Stimulated activated CD4-positive, alpha-beta T cell treated with anti-CD3 and anti-CD28 coated beads, Interleukin-2, amount 100 ng/mL, for 48 hours (primary cell): Measurements from ENCODE around the gene ZNF565.
"Not testable (repeated sequence)": the region's sequence is repeated elsewhere in the genome, so short reads cannot be mapped to it uniquely, and the experiment has no call there.

Source experiments
- DNase-seq, 2 donors: peaks; one replicate each; pipeline ENCODE4 v3.0.0-alpha.2; 2020

Gene ZNF565

DNA sequence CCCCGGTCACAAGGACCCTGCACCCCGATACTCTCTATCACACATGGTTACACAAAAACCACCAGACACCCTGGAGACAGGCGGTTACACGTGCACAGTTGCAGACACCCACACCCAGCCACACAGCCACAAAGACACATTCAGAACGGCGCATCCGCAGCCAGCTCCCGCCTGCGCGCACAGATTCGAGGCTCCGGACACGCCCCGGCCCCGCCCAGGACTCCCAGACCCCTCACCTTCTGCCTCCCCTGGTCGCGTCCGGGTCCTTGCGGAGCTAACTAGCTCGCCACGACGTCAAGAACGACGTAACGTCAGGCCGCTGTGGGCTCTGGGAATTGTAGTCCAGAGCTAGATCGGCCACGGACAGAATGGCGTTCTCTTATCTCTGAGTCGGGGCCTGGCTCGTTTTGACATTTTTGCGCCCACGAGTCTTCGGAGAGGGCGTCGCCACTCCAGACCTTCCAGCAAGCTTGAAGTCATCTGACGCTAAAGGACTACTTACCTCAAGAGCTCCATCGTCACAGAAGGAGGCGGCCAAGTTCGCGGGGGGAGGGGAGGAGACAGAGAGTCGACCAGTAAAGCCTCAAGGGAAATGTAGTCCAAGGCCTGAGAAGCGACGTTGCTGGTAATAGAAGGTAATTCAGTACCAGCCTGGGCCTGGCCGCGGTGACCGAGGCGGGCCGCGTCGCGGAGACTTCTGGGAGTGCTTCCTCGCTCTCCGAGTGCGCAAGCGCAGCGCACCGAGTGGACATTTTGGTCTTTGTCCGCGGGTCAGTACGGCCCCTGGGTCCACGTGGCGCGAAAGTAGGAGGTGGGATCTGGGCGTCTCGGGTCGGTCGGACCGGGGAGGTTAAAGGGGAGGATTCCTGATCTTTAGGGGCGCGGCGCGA, at the start of gene ZNF565, which contains the start of gene ZNF146:
ZNF565 (minus strand) TSS at position 280 of the 890 bp plus-strand sequence. CDS start 12,680 bp downstream, outside the sequence.
ZNF146 (plus strand) TSS at position 721 of the 890 bp plus-strand sequence. CDS start 21,335 bp downstream, outside the sequence.
- peak; percentile 93 for DNase-seq

- DNase-seq = no peak
Observed at GRCh38 chr19:36259211-36259610, 44.7 kb upstream of the ZNF565 start.

DNA sequence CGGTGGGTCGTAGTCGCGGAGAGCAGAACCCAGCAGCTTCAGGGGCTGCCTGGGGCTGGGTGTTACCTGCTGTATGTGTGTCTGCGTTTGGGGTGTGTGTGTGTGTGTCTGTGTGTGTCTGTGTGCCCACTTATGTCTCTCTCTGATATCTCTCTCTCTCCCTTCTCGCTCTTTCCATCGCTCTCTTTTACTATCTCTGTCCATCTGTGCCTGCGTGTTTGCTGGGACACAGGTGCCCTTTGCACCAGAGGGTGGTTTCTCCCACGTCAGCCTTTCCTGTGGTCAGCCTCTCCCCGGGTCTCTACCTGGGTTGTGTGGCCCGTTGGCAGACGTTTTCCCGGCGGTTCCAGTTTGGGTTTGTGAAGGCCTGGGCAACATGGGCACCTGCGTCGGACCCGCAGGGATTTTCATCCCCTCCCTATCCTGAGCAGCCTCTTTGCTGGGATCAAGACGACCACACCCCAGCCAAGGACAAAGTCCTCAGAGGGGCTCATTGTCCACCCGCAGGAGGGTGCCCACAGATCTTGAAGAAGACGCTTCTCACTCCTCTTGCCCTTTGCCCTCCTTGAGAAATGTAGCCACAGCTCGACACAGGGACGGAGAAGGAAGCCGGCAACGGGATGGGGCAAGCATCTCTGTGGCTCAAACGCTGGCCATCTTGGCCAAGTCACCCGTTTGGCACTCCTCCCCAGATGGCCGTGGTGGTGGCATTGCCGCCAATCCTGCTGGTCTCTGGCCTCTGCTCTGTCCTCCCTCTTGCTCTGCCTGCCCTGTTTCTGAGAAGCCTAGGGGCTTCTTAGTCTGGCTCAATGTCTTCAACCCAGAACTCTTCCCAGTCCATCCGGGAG, 43.8 kb upstream of the ZNF565 start:
- DNase-seq = no peak

DNA sequence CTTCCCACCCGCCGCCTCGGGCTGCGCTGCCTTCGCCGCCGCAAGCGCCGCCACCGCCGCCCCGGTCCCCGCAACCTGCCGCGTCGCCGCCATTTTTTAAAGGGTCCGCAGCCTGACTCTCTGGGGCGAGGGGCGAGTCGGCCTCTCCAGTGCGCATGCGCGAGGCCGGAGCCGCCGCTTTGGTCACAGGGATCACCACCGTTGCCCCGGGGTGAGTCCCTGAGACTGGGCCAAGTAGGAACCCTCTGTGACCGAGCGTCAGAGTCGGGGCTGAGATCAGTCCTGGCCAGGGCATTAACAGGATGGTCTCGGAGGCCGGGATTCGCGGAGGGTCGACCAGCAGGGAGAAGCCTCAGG, 43.0 kb upstream of the ZNF565 start:
- no peak for DNase-seq

DNA sequence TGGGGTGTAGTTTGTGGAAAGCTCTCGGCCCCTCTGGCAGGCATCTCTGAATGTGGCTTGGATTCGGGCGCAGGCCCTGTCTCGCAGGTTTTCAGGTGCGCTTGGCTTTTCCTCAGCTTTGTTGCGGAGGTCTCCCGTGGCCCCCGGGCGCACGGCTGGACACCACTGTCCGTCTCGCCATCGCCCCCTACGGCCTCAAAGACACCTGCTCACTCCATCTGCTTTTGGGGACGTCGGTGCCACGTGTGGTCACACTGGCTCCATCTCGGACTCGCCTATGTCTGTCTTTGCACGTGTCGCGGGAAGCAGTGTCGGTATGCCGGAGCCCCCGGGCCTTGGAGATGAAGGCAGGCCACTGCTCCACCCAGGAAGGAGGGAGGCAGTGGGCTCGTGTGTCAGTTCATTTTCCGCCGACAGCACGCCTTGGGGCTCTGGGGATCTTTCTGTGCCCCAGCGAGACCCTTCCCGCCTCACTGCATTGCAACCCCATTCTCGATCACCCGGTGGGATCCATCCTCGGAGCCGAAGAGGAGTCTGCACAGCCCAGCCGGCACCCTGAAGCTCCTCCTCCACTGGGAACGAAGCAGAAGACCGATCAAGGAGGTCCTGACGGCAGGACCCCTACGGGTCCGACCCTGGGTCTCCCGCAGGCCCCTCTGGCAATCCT, 42.5 kb upstream of the ZNF565 start:
- no peak for DNase-seq

DNA sequence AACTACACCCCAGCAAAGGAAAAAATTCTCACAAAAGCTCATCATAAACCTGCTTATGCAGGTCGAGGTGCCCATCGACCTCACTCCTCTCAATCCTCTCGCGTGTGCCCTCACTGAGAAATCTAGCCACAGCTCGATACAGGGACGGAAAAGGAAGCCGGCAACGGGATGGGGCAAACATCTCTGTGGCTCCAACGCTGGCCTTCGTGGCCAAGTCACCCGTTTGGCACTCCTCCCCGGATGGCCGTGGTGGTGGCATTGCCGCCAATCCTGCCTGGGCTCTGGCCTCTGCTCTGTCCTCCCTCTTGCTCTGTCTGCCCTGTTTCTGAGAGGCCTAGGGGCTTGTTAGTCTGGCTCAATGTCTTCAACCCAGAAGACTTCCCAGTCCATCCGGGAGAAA, 41.6 kb upstream of the ZNF565 start:
- no peak for DNase-seq

GRCh38 chr19:36255316-36255715, 40.9 kb upstream of the ZNF565 start:
- no peak for DNase-seq

DNA sequence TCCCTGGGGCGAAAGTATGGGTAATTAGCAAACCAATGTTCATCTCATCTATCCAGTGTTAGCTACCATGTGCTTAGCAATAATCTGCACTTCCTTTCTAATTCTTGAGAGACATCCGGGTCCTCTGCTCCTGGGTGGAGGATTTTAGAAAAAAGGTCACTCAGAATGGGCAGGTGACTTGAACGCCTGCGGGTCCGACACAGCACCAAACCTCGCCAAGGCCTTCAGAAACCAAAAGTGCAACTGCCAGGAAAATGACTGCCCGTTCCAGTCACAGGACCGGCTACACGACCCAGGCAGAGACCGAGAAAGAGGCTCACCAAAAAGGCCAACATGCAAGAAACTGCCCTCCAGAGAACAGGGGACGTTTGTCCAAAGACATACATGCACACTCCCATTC, 40.4 kb upstream of the ZNF565 start:
- no peak for DNase-seq

- DNase-seq = no peak
Observed at GRCh38 chr19:36252047-36252446, 37.6 kb upstream of the ZNF565 start.

- no peak for DNase-seq
Observed at GRCh38 chr19:36246006-36246481, 31.6 kb upstream of the ZNF565 start.

DNA sequence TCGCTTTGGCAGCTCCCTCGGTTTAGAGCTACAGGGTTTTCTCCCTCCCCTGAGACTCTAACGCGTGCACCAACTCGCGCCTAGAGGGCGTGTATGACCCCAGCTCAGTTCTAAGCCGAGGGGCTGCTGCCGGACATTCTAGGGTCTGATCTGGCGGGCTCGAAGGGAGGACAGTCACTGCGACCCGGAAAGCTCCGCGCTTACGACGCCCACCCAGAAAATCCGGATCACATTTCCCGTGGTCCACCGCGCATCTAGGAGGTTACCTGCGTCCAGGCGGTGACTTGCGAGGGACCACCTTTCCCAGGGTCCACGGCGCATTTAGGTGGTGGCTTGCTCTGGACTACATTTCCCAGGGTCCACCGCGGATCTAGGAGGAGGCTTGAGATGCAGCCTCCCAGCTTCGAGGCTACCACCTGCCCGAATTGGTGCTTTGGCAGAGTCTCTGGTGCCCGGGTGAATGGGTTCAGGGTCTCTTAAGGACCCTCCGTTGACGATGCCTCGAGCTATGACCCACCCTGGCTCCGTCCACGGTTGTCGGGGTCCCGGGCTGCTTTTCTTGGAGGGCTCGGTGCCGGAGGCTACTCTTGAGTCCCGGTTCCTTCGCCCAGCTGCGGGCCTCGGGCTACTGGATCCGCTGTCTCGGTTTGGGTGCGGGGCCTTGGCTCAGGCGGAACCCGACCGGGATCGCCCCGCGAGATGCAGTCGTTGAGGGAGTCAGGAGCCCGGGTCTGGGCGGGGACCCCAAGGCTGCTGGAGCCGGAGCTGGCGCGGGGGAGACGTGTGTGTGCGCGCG, 30.9 kb upstream of the ZNF565 start:
- DNase-seq = no peak

DNA sequence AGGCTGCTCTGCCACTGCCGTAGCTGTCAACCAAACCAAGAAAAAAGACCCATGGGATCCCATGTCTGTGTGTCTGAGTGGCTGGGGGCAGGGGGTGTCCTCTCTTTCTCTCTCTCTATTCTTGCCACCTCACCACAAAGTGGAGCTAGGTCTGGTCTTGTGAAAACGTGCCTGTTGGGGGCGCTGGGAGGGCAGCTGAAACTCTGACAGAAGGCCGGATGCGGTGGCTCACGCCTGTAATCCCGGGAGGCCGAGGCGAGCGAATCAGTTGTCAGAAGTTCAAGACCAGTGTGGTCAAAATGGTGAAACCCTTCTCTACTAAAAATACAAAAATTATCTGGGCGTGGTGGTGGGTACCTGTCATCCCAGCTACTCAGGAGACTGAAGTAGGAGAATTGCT, 29.6 kb upstream of the ZNF565 start:
- no peak for DNase-seq

- no peak for DNase-seq
Observed at GRCh38 chr19:36236946-36237310, 22.5 kb upstream of the ZNF565 start.

GRCh38 chr19:36236304-36236945, 22.0 kb upstream of the ZNF565 start:
- no peak for DNase-seq

DNA sequence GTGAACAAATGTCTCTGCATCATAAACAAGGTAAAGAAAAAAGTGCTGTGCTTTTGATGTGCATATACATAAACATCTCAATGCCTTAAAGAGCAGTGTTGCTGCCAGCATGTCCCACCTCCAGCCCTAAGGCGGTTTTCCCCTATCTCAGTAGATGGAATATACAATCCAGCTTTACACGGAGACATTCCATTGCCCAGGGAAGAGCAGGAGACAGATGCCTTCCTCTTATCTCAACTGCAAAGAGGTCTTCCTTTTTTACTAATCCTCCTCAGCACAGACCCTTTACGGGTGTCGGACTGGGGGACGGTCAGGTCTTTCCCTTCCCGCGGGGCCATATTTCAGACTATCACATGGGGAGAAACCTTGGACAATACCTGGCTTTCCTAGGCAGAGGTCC, 19.2 kb upstream of the ZNF565 start:
- not testable (repeated sequence) for DNase-seq

- DNase-seq = no peak
Observed at GRCh38 chr19:36225219-36225892, 10.9 kb upstream of the ZNF565 start.

DNA sequence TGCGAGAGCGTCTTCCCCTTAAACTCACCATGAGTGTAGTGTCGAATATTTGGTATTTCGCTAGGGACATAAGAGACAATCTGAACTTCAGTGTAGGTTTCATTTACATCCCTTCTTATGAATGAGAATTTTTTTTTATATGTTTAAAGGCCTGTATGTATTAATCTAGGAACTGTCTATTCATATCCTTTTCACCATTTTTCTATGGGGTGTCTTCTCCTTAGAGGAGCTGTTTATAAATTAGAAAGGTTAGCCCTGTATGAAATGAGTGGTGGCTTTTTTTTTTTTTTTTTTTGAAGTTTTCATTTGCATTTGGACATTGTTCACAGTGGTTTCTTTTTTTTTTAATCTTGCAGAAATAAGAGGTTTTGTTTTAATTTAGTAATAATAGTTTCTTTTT, 8.0 kb upstream of the ZNF565 start:
- DNase-seq = no peak

- DNase-seq = no peak
Observed at GRCh38 chr19:36221474-36221873, 7.0 kb upstream of the ZNF565 start.

- peak in 1 of 2 donors; percentile 22 for DNase-seq
Observed at GRCh38 chr19:36215276-36216123, 1.0 kb upstream of the ZNF565 start.

GRCh38 chr19:36212895-36213294, 1.6 kb downstream of the ZNF565 start:
- no peak for DNase-seq
